HG03064 (cell line): ENCODE measurements around the gene ADAM12.
"Not testable (repeated sequence)": the region's sequence is repeated elsewhere in the genome, so short reads cannot be mapped to it uniquely, and the experiment has no call there.

Experiments
- ATAC-seq: cut with Tn5 transposase; IDR thresholded peaks from one replicate; pipeline ENCODE4 v1.9.1; 2021; ENCODE audit warnings: low read depth; ENCODE audit not compliant: unreplicated experiment

Gene ADAM12

GRCh38 chr10:126001576-126001975, 386.7 kb downstream of the ADAM12 start:
- no peak for ATAC-seq

DNA sequence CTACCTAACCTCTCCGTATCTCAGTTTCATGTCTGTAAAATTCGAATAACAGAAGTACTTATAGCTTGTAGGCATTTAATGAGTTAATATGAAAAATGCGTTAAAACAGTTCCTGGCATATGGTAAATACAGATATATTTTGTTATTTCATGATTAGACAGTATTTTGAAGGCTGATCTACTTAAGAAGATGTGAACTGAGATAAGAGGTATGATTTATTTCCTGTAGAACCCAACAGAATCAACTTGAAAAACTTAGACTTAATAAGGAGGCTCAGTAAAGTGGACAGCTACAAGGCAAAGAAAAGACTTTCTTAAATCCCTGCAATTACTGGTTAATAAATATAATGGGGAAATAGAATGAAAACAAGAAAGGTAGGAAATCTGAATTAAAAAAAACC, 388.6 kb downstream of the ADAM12 start:
- no peak for ATAC-seq

- no peak for ATAC-seq
Measured at GRCh38 chr10:125997586-125997985, 390.7 kb downstream of the ADAM12 start.

- ATAC-seq: no peak
Measured at GRCh38 chr10:125995726-125996304, 392.5 kb downstream of the ADAM12 start.

- no peak for ATAC-seq
Measured at GRCh38 chr10:125994601-125995000, 393.7 kb downstream of the ADAM12 start.

- no peak for ATAC-seq
Measured at GRCh38 chr10:125992254-125992653, 396.0 kb downstream of the ADAM12 start.

DNA sequence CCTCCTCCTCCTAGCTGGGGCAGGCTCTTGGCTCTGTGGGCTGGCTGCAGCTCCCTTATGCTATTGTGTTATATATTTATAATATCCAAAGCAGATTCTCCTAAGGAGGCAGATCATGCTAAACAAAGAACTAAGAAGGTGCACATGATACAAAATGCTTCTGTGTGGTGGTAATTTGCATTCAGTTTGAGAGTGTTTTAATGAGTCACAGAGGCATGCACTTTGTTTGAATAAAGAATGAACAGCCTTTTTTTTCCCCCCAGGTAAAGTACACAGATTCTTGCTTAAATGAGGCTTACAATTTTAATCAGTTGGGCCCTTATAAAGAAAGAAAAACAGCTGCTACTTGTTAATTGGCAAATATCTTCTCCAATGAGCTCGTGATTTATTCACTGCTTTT, 396.9 kb downstream of the ADAM12 start:
- ATAC-seq: no peak

- no peak for ATAC-seq
Measured at GRCh38 chr10:125990974-125991373, 397.3 kb downstream of the ADAM12 start.

DNA sequence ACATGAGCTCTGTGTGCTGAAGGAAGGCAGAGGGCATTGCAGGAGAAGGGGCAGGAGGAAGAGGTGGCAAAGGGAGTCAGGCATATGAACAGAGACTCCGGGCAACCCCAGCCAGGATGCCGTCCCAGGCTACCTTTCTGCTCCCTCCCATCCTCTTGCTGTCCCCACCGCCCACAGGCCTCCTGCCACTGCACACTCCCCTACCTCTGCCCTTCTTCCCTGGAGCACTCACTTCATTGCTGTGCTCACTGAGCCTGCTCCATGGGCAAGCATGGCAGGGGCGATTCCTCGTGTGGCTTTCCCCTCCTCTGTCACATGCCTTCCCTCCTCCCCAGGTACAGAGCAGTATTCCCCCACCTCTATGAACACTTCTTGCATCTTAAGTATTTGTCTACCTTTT, 398.5 kb downstream of the ADAM12 start:
- no peak for ATAC-seq

DNA sequence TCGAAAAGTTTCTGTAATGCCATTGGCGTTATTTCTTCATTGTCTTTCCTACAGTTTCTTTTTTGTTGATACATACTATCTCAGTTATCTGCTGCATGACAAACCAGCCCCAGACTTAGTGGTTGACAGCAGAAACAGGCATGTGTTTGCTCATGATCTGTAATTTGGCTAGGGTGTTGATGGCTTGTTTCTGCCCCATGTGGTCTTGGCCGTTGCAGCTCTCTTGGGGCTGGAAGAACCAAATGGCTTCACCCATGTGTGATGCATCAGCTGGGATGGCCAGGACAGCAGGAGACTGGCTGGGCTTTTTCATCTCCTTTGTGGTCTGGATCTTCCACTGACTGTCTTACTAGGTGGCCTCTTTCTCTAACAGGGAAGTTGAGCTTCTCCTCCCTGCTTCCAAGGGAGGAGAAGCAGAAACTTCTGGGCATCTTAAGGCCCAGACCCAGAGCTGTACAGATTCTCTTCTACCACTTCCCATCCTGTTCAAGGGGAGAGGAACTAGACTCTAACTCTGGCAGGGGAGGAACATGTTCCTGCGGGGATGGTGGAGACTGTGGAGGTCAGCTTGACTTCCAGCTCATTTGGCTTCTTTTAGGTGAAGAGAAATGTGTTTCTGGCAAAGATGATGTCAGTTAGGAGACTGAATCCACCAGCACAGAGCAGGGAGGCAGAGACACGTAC, 402.6 kb downstream of the ADAM12 start:
- ATAC-seq: no peak

GRCh38 chr10:125984865-125985495, 403.3 kb downstream of the ADAM12 start:
- no peak for ATAC-seq

GRCh38 chr10:125984346-125984745, 403.9 kb downstream of the ADAM12 start:
- ATAC-seq: no peak

GRCh38 chr10:125983656-125984055, 404.6 kb downstream of the ADAM12 start:
- no peak for ATAC-seq

DNA sequence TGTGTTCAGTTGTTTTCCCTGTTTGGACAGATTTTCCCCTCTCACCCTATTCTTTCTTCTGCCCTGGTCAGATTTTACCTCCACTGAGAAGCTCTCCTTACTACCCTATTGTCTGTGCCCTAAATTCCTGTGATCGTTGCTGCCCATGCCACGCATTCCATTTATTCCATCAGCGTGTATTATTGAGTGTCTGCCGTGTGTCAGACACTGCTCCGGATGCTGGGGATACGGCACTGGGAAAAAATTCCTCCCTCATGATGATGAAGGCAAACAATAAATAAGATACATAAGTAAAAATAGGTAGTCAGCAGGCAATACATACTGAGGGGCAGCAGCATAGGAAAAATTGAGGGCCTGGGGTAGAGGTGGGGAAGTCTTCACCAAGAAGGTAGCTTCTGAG, 405.1 kb downstream of the ADAM12 start:
- ATAC-seq: no peak

GRCh38 chr10:125982260-125982948, 405.9 kb downstream of the ADAM12 start:
- ATAC-seq: no peak

- no peak for ATAC-seq
Measured at GRCh38 chr10:125980521-125981035, 407.7 kb downstream of the ADAM12 start.

- no peak for ATAC-seq
Measured at GRCh38 chr10:125979976-125980375, 408.3 kb downstream of the ADAM12 start.

DNA sequence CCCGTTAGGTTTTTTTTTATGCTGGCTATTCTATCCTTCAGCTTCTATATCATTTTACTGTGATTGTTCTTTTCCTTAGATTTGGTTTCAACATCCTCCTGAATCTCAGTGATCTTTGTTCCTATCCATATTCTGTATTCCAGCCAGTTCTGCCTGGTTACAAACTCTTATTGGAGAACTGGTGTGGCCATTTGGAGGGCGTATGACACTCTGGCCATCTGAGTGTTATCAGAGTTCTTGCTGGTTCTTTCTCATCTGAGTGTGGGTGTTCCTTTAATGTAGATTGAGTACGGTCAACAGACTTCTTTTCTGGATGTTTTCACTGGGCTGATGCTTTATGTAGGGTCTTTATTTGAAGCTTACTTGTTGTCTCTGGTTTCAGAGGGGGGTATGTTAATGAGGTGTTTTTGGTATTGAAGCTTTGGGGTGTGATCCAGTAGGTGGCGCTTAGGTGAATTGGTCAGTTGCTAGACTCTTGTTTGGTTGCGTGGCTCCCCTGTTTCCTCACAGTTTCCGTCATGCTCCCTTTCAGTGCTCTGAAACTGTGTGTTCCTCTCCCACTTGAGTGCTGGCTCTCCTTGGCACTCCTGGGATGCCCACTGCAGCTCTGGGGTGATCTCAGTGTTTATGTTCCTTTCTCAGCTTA, 411.2 kb downstream of the ADAM12 start:
- ATAC-seq: no peak

DNA sequence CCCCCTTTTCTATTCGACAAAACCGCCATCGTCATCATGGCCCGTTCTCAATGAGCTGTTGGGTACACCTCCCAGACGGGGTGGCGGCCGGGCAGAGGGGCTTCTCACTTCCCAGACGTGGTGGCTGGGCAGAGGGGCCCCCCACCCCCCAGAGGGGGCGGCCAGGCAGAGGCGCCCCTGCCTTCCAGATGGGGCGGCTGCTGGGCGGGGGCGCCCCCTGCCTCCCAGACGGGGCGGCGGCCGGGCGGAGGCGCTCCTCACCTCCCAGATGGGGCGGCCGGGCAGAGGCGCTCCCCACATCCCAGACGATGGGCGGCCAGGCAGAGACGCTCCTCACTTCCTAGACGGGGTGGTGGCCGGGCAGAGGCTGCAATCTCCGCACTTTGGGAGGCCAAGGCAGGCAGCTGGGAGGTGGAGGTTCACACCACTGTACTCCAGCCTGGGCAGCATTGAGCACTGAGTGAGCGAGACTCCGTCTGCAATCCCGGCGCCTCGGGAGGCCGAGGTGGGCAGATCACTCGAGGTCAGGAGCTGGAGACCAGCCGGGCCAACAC, 418.1 kb downstream of the ADAM12 start:
- not testable (repeated sequence) for ATAC-seq

DNA sequence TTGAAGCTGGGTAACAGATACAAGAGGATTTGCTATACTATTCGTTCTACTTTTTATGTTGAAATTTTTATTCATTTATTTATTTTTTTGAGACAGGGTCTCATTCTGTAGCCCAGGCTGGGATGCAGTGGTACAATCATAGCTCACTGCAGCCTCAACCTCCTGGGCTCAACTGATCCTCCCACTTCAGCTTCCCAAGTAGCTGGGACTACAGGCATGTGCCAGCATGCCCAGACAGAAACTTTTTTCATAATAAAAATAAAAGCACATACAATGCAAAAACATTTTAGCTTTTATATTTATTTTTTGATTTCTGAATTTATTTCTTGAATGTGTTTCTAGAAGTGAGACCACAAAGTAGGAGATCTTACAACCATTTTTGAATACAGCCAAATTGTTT, 420.7 kb downstream of the ADAM12 start:
- no peak for ATAC-seq
